ENCODE results near the gene GRM1. TPM values are rescaled to one million over a fixed set of nuclear protein-coding genes. Genes with fewer than 3 reads are reported as not detected.

GRM1 gene
- total and polyA plus RNA-seq, 2 donors (not counting 3 experiments of a cell fraction or from before 2014, with no cell fraction given), result 0.07 TPM; not detected in 1

GRCh38 chr6:146402476-146402875, 373.6 kb downstream of the GRM1 start:
- Histone ChIP-seq H3K4me1 (ENCODE audit: control insufficient read depth, extremely low read depth, insufficient read depth, low read length) (no peaks in the 10 kb centered on the region), H3K9me1 (replicated peaks; ENCODE audit: control insufficient read depth, extremely low read depth, insufficient read depth, low read length) (no peaks in the 10 kb centered on the region), H3K4me3 (replicated peaks in 1 of 3; ENCODE audit: insufficient read depth in 1 of 3, low read depth in 1 of 3, low read length in 3 of 3) (no peak overlapping the region), H3K4me2 (ENCODE audit: insufficient read depth, low read length) (no peak overlapping the region), H3K36me3 (ENCODE audit: control insufficient read depth in 2 of 2, extremely low read depth in 1 of 2, insufficient read depth in 2 of 2, low read length in 2 of 2) (no peaks in the 10 kb centered on the region), H3K79me2 (ENCODE audit: control insufficient read depth, insufficient read depth, low read length) (no peaks in the 10 kb centered on the region), H3K9ac (replicated peaks; ENCODE audit: extremely low read depth, insufficient read depth, low read length) (no peak overlapping the region), H4K20me1 (replicated peaks; ENCODE audit: control insufficient read depth, extremely low read depth, insufficient read depth, low read length) (no peaks in the 10 kb centered on the region), H3K27me3 (ENCODE audit: control insufficient read depth in 2 of 2, insufficient read depth in 2 of 2, low read length in 2 of 2) (no peaks in the 10 kb centered on the region), H2AFZ (ENCODE audit: low read depth, low read length) (no peak overlapping the region), H3K27ac (ENCODE audit: insufficient read depth, low read depth, low read length) (no peak overlapping the region), H3K9me3 (replicated peaks; ENCODE audit: control insufficient read depth, insufficient read depth, low read length) (no peaks in the 10 kb centered on the region)
- no peak for DNase-seq (ENCODE audit: low read depth, low spot score)
- BruUV-seq (replicated peaks), result no TSS peak
- CTCF ChIA-PET, result no interaction called here
- dilution Hi-C loops (cut with MboI; ENCODE audit: extremely low pct_ligation_motif_present, low sequenced_read_pairs), result no loop called here
- POLR2A ChIA-PET, result no interaction called here
- TF ChIP-seq, protein P1, sequence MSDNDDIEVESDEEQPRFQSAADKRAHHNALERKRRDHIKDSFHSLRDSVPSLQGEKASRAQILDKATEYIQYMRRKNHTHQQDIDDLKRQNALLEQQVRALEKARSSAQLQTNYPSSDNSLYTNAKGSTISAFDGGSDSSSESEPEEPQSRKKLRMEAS (IDR thresholded peaks at IDR 0.05; ENCODE audit: insufficient read depth, insufficient read length), result no peak
- TF ChIP-seq FOS (IDR thresholded peaks at IDR 0.05; ENCODE audit: borderline replicate concordance, insufficient read depth, low read length), result no peak
- TF ChIP-seq MYC (IDR thresholded peaks at IDR 0.05; ENCODE audit: low read depth, low read length), result no peak
- no peak for TF ChIP-seq EZH2 (IDR thresholded peaks at IDR 0.05; ENCODE audit: borderline replicate concordance, low read depth, low read length, severe bottlenecking)
- TF ChIP-seq POLR2AphosphoS5 (IDR thresholded peaks at IDR 0.05; ENCODE audit: insufficient read depth, low read depth, low read length), result no peak
- no peak for TF ChIP-seq GATA2 (IDR thresholded peaks at IDR 0.05; ENCODE audit: insufficient read depth, insufficient read length, low read depth, low read length)
- no peak for TF ChIP-seq JUN (IDR thresholded peaks at IDR 0.05; ENCODE audit: borderline replicate concordance, insufficient read depth, insufficient read length, low read depth)
- TF ChIP-seq, protein P2, sequence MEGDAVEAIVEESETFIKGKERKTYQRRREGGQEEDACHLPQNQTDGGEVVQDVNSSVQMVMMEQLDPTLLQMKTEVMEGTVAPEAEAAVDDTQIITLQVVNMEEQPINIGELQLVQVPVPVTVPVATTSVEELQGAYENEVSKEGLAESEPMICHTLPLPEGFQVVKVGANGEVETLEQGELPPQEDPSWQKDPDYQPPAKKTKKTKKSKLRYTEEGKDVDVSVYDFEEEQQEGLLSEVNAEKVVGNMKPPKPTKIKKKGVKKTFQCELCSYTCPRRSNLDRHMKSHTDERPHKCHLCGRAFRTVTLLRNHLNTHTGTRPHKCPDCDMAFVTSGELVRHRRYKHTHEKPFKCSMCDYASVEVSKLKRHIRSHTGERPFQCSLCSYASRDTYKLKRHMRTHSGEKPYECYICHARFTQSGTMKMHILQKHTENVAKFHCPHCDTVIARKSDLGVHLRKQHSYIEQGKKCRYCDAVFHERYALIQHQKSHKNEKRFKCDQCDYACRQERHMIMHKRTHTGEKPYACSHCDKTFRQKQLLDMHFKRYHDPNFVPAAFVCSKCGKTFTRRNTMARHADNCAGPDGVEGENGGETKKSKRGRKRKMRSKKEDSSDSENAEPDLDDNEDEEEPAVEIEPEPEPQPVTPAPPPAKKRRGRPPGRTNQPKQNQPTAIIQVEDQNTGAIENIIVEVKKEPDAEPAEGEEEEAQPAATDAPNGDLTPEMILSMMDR (IDR thresholded peaks at IDR 0.05; ENCODE audit: extremely low read depth in 1 of 2, insufficient read depth in 1 of 2, low read depth in 1 of 2, low read length in 2 of 2), result no peak
- no peak for TF ChIP-seq POLR2A (IDR thresholded peaks at IDR 0.05; ENCODE audit: low read depth, low read length)
- no peak for FAIRE-seq
- intact Hi-C loops (cut with micrococcal nuclease), result no loop called here

Data from endothelial cell of umbilical vein (primary cell).